Transverse colon (tissue), 4 donors: ENCODE measurements around the gene KIAA1217. TPM values are rescaled to one million over a fixed set of nuclear protein-coding genes. Genes with fewer than 3 reads are reported as not detected.

Experiments used
- DNase-seq: peaks from one replicate; pipeline ENCODE4 v3.0.0-alpha.2; 2019
- H3K27ac ChIP-seq, 4 donors: fragments of 200-600 bp; sonication (generic); 2 replicates each; pipeline ENCODE4 v1.5.1; 2016 to 2018; ENCODE audit warnings: inconsistent platforms in 4 of 4
- H3K27me3 ChIP-seq: fragments of 200-600 bp; sonication (generic); 2 replicates; pipeline ENCODE4 v1.5.1; 2017; ENCODE audit warnings: inconsistent platforms
- H3K36me3 ChIP-seq, 4 donors: fragments of 200-600 bp; sonication (generic); 2 replicates each; pipeline ENCODE4 v1.5.1; 2017 to 2019; ENCODE audit warnings: inconsistent platforms in 4 of 4
- H3K4me1 ChIP-seq, 4 donors: fragments of 200-600 bp; sonication (generic); 2 replicates each; pipeline ENCODE4 v1.5.1; 2017 to 2020; ENCODE audit warnings: inconsistent platforms in 4 of 4
- H3K4me3 ChIP-seq, 4 donors: fragments of 200-600 bp; sonication (generic); 1 replicate in 1 of 4; 2 replicates in 3 of 4; pipeline versions ENCODE4 v1.5.1 to v1.6.1; 2017 to 2019; ENCODE audit warnings: inconsistent platforms in 4 of 4
- H3K9me3 ChIP-seq, 2 donors: fragments of 200-600 bp; sonication (generic); 2 replicates each; pipeline ENCODE4 v1.5.1; 2017 to 2019; ENCODE audit warnings: inconsistent platforms in 2 of 2
- CTCF ChIP-seq, 5 experiments: fragments of 200-600 bp in 3 of 5; fragments of 450-650 bp in 2 of 5; sonication (generic) in 3 of 5; IDR thresholded peaks; 1 replicate in 2 of 5; 2 replicates in 3 of 5; pipeline ENCODE4 v1.5.1; 2016 to 2017; ENCODE audit warnings: antibody characterized with exemption in 5 of 5, inconsistent platforms in 3 of 5, mild to moderate bottlenecking in 2 of 5, moderate library complexity in 1 of 5
- EP300 ChIP-seq: sonication (generic); formaldehyde crosslinking; IDR thresholded peaks from one replicate; pipeline ENCODE4 v1.6.1; 2017; ENCODE audit warnings: antibody characterized with exemption, low read depth
- POLR2A ChIP-seq: fragments of 450-650 bp; IDR thresholded peaks from one replicate; pipeline ENCODE4 v1.6.1; 2016; ENCODE audit warnings: antibody characterized with exemption, mild to moderate bottlenecking, moderate library complexity
- POLR2AphosphoS5 ChIP-seq, 3 donors: sonication (generic); formaldehyde crosslinking; IDR thresholded peaks; one replicate each; pipeline ENCODE4 v1.6.1; 2016; ENCODE audit warnings: antibody characterized with exemption in 3 of 3
- WGBS, 2 donors: methylation state at CpG; one replicate each; pipeline ENCODE4 v1.1.5; 2018; ENCODE audit warnings: low coverage in 1 of 2; 5-methylcytosine and 5-hydroxymethylcytosine counted together
- in situ Hi-C, 4 donors: fragments of 200-750 bp; cut with MboI; loops; one replicate each; pipeline versions ENCODE4 v1.15.0 to v1.15.1; 2017; ENCODE audit warnings: low sequenced_read_pairs in 3 of 4, low pct_ligation_motif_present in 1 of 4, low pct_unique_long_range_greater_than_20kb in 1 of 4
- intact Hi-C: fragments of 100-400 bp; cut with DNase I; formaldehyde crosslinking; loops from one replicate; pipeline ENCODE4 v1.15.1; 2023; ENCODE audit warnings: low total_unique reads
- total RNA-seq, 4 donors: library from RNA; depleted of rRNA; stranded (reverse); fragments of >200 nt; gene quantifications; one replicate each; pipeline ENCODE4 v1.1.0, GENCODE V29; 2016

KIAA1217 gene
- total RNA-seq, 4 donors from 2014 or later, result 56.5 to 175 (median 72.0) TPM

- in situ Hi-C loops (loop anchor here in 1 of 4 donors (25.0 kb wide), 1 partner anchor 97 kb away; no protein-coding TSS in a partner anchor), intact Hi-C loops (no loop called here)
- Histone ChIP-seq H3K4me3 (no peak overlapping the region), H3K9me3 (no peaks in the 10 kb centered on the region), H3K36me3 (no peaks in the 10 kb centered on the region), H3K4me1 (peaks cover 11 to 35% (median 16%) of the 10 kb centered on the region in 4 donors), H3K27me3 (no peaks in the 10 kb centered on the region), H3K27ac (peak overlapping the region; percentile 63 to 78 (median 71))
- no peak for TF ChIP-seq EP300
- peak in 2 of 3 donors; percentile 49 to 64 for TF ChIP-seq POLR2AphosphoS5 (IDR thresholded peaks at IDR 0.05)
- peak; percentile 27 for TF ChIP-seq POLR2A
- no peak for TF ChIP-seq CTCF (IDR thresholded peaks at IDR 0.05)
- 30% methylated on average over 5 of the region's 5 CpGs; no CpG with 5 or more reads in 1 of the 2 donors for WGBS, 2 donors
- DNase-seq, result peak; percentile 90
These were observed 206.7 kb downstream of the KIAA1217 start for GRCh38 chr10:24415455-24416125.

DNA sequence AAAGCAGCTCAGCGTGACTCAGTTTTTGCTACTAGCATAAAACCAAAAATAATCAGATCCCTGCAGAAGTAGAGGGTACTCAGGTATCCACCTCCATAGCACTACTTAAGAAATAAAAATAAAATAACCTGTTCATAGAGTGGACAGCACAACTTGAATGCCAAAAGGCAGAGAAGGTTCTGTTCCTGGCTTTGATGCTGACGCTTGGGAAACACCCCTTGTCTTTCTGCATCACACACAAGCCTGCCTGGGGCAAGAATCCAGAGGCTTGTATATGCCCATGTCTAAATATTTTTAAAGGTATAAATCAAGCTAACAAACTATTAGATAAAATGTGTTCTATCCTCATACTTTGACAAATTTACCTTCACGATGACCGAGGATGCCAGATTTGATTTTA is 207.3 kb downstream of the KIAA1217 start:
- H3K4me1 ChIP-seq, result peaks cover 11 to 35% (median 16%) of the 10 kb centered on the region in 4 donors
- no peaks in the 10 kb centered on the region for H3K27me3 ChIP-seq
- no peak overlapping the region for H3K4me3 ChIP-seq
- no peaks in the 10 kb centered on the region for H3K36me3 ChIP-seq
- TF ChIP-seq EP300 (no peak), POLR2A (no peak), POLR2AphosphoS5 (IDR thresholded peaks at IDR 0.05) (no peak), CTCF (IDR thresholded peaks at IDR 0.05) (no peak)
- no peak for DNase-seq
- no peaks in the 10 kb centered on the region for H3K9me3 ChIP-seq
- peak overlapping the region; percentile 63 to 78 (median 71) for H3K27ac ChIP-seq
- intact Hi-C loops (no loop called here), in situ Hi-C loops (loop anchor here in 1 of 4 donors (25.0 kb wide), 1 partner anchor 96 kb away; no protein-coding TSS in a partner anchor)
- 21 to 64% methylated on average over 2 to 4 of the region's 4 CpGs for WGBS, 2 donors

DNA sequence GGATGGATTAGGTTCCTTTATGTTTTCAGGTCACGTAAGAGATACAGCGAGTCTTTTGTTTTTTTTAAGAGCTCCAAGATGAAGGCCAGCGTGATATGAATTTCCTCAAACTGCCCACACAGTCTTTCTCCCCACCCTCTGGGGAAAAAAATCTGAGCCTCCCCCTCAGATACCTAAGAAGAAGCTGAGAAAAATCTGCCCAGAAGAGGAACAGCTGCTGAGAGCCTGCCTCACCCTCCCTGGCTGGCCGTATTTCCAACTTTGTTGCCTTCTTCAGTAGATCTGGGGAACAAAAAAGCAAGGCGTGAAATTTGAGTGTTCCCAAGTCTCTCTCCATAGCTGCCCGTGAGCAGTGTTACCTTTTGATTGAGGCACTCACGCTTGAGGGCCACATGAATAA is 208.1 kb downstream of the KIAA1217 start:
- no peaks in the 10 kb centered on the region for H3K9me3 ChIP-seq
- peaks cover 11 to 35% (median 16%) of the 10 kb centered on the region in 4 donors for H3K4me1 ChIP-seq
- H3K4me3 ChIP-seq, result no peak overlapping the region
- no peak for TF ChIP-seq CTCF (IDR thresholded peaks at IDR 0.05)
- TF ChIP-seq POLR2A, result no peak
- TF ChIP-seq EP300, result no peak
- no peak for TF ChIP-seq POLR2AphosphoS5 (IDR thresholded peaks at IDR 0.05)
- no peak for DNase-seq
- WGBS, 2 donors, result 82 to 92% methylated on average over 7 of the region's 7 CpGs
- H3K27ac ChIP-seq, result no peak overlapping the region
- in situ Hi-C loops, result loop anchor here in 1 of 4 donors (25.0 kb wide), 1 partner anchor 95 kb away; no protein-coding TSS in a partner anchor
- intact Hi-C loops, result no loop called here
- no peaks in the 10 kb centered on the region for H3K27me3 ChIP-seq
- H3K36me3 ChIP-seq, result no peaks in the 10 kb centered on the region

GRCh38 chr10:24418532-24418931 is 209.6 kb downstream of the KIAA1217 start:
- in situ Hi-C loops (loop anchor here in 1 of 4 donors (25.0 kb wide), 1 partner anchor 94 kb away; no protein-coding TSS in a partner anchor), intact Hi-C loops (no loop called here)
- TF ChIP-seq EP300, result no peak
- peak in 1 of 5 experiments; percentile 7 for TF ChIP-seq CTCF (IDR thresholded peaks at IDR 0.05)
- Histone ChIP-seq H3K4me1 (peaks cover 11 to 29% (median 15%) of the 10 kb centered on the region in 4 donors), H3K27ac (no peak overlapping the region), H3K4me3 (no peak overlapping the region), H3K9me3 (no peaks in the 10 kb centered on the region), H3K36me3 (no peaks in the 10 kb centered on the region), H3K27me3 (no peaks in the 10 kb centered on the region)
- 58 to 87% methylated on average over 4 of the region's 4 CpGs for WGBS, 2 donors
- no peak for DNase-seq
